WTC11 (cell line): ENCODE measurements around the gene NBL1. TPM values are rescaled to one million over a fixed set of nuclear protein-coding genes. Genes with fewer than 3 reads are reported as not detected.

Experiments
- ATAC-seq: fragments of 200-7000 bp; cut with Tn5 transposase; 2 replicates; pipeline ENCODE4 v1.10.0; 2021; ENCODE audit warnings: mild to moderate bottlenecking, moderate library complexity
- CTCF ChIA-PET: fragments of 300-600 bp; sonication (Branson Sonifier 250); formaldehyde crosslinking; loops from one replicate; lab custom pipeline; 2021; ENCODE audit warnings: antibody characterized with exemption; lab: Charles Lee
- POLR2A ChIA-PET: fragments of 350-600 bp; sonication (Branson Sonifier 250); formaldehyde crosslinking; loops from one replicate; lab custom pipeline; 2021; ENCODE audit warnings: antibody characterized with exemption; lab: Charles Lee
- DNase-seq: peaks from one replicate; pipeline ENCODE4 v3.0.0; 2021; ENCODE audit warnings: low spot score
- H3K27ac Mint-ChIP-seq: 2 replicates; pipeline ENCODE4 v1.8.0; 2021; ENCODE audit warnings: mixed read lengths
- H3K27me3 Mint-ChIP-seq: 2 replicates; pipeline ENCODE4 v1.8.0; 2021; ENCODE audit warnings: low read depth, mild to moderate bottlenecking, moderate library complexity, mixed read lengths
- H3K36me3 Mint-ChIP-seq: 2 replicates; pipeline ENCODE4 v1.8.0; 2021; ENCODE audit warnings: mixed read lengths
- H3K4me1 Mint-ChIP-seq: 2 replicates; pipeline ENCODE4 v1.8.0; 2022; ENCODE audit warnings: mixed read lengths
- H3K4me3 Mint-ChIP-seq: 2 replicates; pipeline ENCODE4 v1.8.0; 2021; ENCODE audit warnings: mild to moderate bottlenecking, moderate library complexity, mixed read lengths
- H3K9me3 Mint-ChIP-seq: 2 replicates; pipeline ENCODE4 v1.8.0; 2021; ENCODE audit warnings: mixed read lengths
- ATF3 ChIP-seq: sonication (generic); formaldehyde crosslinking; conservative IDR thresholded peaks from 2 replicates; pipeline ENCODE4 v1.8.1; 2022; ENCODE audit warnings: mild to moderate bottlenecking, missing genetic modification reagents
- E2F1 ChIP-seq: sonication (generic); formaldehyde crosslinking; IDR thresholded peaks from 2 replicates; pipeline ENCODE4 v1.8.0; 2022; ENCODE audit warnings: mild to moderate bottlenecking, missing genetic modification reagents
- FOXJ3 ChIP-seq: sonication (generic); formaldehyde crosslinking; IDR thresholded peaks from 2 replicates; pipeline ENCODE4 v1.9.0; 2021; ENCODE audit warnings: missing genetic modification reagents, mild to moderate bottlenecking, borderline replicate concordance
- KAT7 ChIP-seq: sonication (generic); formaldehyde crosslinking; IDR thresholded peaks from 2 replicates; pipeline ENCODE4 v1.8.1; 2023; ENCODE audit warnings: missing genetic modification reagents, mild to moderate bottlenecking, borderline replicate concordance
- MXD4 ChIP-seq: fragments of 250-450 bp; sonication (Bioruptor Pico); IDR thresholded peaks from 2 replicates; pipeline ENCODE4 v1.8.0; 2021; ENCODE audit warnings: mild to moderate bottlenecking, moderate library complexity, borderline replicate concordance
- TEAD4 ChIP-seq: sonication (generic); formaldehyde crosslinking; IDR thresholded peaks from 2 replicates; pipeline ENCODE4 v1.8.0; 2022; ENCODE audit warnings: mild to moderate bottlenecking, missing genetic modification reagents
- ZNF396 ChIP-seq: fragments of 250-450 bp; sonication (Bioruptor Pico); IDR thresholded peaks from 2 replicates; pipeline ENCODE4 v1.8.0; 2021; ENCODE audit warnings: mild to moderate bottlenecking, moderate library complexity, borderline replicate concordance
- ZNF423 ChIP-seq: fragments of 250-450 bp; sonication (Bioruptor Pico); IDR thresholded peaks from 2 replicates; pipeline ENCODE4 v2.1.2; 2022; ENCODE audit warnings: mild to moderate bottlenecking, moderate library complexity
- ZNF425 ChIP-seq: fragments of 250-450 bp; sonication (Bioruptor Pico); conservative IDR thresholded peaks from 2 replicates; pipeline ENCODE4 v1.9.0; 2021; ENCODE audit warnings: mild to moderate bottlenecking
- total RNA-seq: library from RNA; stranded (reverse); gene quantifications from 3 replicates; pipeline ENCODE4 v1.2.3, GENCODE V29; 2021
- TF ChIP-seq, protein P1 (sequence below): fragments of 250-450 bp; sonication (Bioruptor Pico); IDR thresholded peaks from 2 replicates; pipeline ENCODE4 v2.1.2; 2022; ENCODE audit warnings: mild to moderate bottlenecking, moderate library complexity
- TF ChIP-seq, protein P2 (sequence below): fragments of 250-450 bp; sonication (Bioruptor Pico); IDR thresholded peaks from 2 replicates; pipeline ENCODE4 v1.9.0; 2021; ENCODE audit warnings: mild to moderate bottlenecking, borderline replicate concordance

NBL1 gene
- total RNA-seq, 1 experiment from 2014 or later, result 17.1 TPM

- no peak for DNase-seq
- H3K4me3 Mint-ChIP-seq, result no peak overlapping the region
- TF ChIP-seq ZNF425 (CRISPR knock-in tag), result no peak
- TF ChIP-seq KAT7, result no peak
- no peak for TF ChIP-seq ZNF423 (CRISPR knock-in tag)
- no peak for TF ChIP-seq MXD4 (CRISPR knock-in tag)
- no peak for TF ChIP-seq ZNF396 (CRISPR knock-in tag)
- no peak for TF ChIP-seq TEAD4 (CRISPR knock-in tag)
- TF ChIP-seq, all 79 proteins: peak for 0
- H3K27ac Mint-ChIP-seq, result peak overlapping the region; percentile 100; the same call in 1 of the 2 replicates
- H3K9me3 Mint-ChIP-seq, result no peaks in the 10 kb centered on the region
- peaks cover 23% of the 10 kb centered on the region for H3K4me1 Mint-ChIP-seq
- CTCF ChIA-PET, result interaction anchor here (1.5 to 2.0 kb wide), 2 partner anchors 50 to 280 kb away, joined by 10 to 23 read pairs; no protein-coding TSS in a partner anchor
- ATAC-seq, result no peak
- no peaks in the 10 kb centered on the region for H3K36me3 Mint-ChIP-seq
- peaks cover 2% of the 10 kb centered on the region for H3K27me3 Mint-ChIP-seq
- POLR2A ChIA-PET, result no interaction called here
Measured at GRCh38 chr1:19654886-19655717, 11.0 kb downstream of the NBL1 start.

DNA sequence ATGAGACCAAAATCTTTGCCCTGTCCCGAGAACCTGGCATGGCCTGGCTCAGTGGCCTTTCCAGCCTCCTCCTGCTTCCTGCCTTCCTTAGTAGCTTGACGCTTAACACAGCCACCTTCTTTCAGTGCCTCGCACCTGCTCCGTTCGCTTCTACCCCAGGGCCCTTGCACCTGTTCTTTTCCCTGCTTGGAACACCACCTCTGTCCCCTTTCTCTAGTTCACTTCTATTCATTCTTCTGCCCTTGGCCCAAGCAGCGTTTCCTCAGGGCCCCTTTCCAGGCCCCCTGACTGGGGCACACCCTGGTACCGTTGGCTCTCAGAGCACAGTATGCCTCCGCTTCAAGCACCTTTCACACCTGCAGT is 11.6 kb downstream of the NBL1 start:
- ATAC-seq, result no peak
- Mint-ChIP-seq H3K36me3 (no peaks in the 10 kb centered on the region), H3K27me3 (peaks cover 2% of the 10 kb centered on the region), H3K9me3 (no peaks in the 10 kb centered on the region), H3K4me1 (peaks cover 21% of the 10 kb centered on the region), H3K27ac (no peak overlapping the region), H3K4me3 (no peak overlapping the region)
- CTCF ChIA-PET, result interaction anchor here (0.6 kb wide), 1 partner anchor 24 kb away, joined by 3 read pairs; no protein-coding TSS in a partner anchor
- POLR2A ChIA-PET, result no interaction called here
- DNase-seq, result no peak
- TF ChIP-seq, protein P1, sequence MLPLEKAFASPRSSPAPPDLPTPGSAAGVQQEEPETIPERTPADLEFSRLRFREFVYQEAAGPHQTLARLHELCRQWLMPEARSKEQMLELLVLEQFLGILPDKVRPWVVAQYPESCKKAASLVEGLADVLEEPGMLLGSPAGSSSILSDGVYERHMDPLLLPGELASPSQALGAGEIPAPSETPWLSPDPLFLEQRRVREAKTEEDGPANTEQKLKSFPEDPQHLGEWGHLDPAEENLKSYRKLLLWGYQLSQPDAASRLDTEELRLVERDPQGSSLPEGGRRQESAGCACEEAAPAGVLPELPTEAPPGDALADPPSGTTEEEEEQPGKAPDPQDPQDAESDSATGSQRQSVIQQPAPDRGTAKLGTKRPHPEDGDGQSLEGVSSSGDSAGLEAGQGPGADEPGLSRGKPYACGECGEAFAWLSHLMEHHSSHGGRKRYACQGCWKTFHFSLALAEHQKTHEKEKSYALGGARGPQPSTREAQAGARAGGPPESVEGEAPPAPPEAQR, result no peak
- TF ChIP-seq, protein P2, sequence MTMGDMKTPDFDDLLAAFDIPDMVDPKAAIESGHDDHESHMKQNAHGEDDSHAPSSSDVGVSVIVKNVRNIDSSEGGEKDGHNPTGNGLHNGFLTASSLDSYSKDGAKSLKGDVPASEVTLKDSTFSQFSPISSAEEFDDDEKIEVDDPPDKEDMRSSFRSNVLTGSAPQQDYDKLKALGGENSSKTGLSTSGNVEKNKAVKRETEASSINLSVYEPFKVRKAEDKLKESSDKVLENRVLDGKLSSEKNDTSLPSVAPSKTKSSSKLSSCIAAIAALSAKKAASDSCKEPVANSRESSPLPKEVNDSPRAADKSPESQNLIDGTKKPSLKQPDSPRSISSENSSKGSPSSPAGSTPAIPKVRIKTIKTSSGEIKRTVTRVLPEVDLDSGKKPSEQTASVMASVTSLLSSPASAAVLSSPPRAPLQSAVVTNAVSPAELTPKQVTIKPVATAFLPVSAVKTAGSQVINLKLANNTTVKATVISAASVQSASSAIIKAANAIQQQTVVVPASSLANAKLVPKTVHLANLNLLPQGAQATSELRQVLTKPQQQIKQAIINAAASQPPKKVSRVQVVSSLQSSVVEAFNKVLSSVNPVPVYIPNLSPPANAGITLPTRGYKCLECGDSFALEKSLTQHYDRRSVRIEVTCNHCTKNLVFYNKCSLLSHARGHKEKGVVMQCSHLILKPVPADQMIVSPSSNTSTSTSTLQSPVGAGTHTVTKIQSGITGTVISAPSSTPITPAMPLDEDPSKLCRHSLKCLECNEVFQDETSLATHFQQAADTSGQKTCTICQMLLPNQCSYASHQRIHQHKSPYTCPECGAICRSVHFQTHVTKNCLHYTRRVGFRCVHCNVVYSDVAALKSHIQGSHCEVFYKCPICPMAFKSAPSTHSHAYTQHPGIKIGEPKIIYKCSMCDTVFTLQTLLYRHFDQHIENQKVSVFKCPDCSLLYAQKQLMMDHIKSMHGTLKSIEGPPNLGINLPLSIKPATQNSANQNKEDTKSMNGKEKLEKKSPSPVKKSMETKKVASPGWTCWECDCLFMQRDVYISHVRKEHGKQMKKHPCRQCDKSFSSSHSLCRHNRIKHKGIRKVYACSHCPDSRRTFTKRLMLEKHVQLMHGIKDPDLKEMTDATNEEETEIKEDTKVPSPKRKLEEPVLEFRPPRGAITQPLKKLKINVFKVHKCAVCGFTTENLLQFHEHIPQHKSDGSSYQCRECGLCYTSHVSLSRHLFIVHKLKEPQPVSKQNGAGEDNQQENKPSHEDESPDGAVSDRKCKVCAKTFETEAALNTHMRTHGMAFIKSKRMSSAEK, result no peak
- no peak for TF ChIP-seq FOXJ3 (CRISPR knock-in tag)

GRCh38 chr1:19656134-19656779 is 12.1 kb downstream of the NBL1 start:
- ChIA-PET POLR2A (interaction anchor here (1.0 kb wide), 1 partner anchor 13 kb away, joined by 8 read pairs; no protein-coding TSS in a partner anchor), CTCF (interaction anchor here (0.6 to 1.1 kb wide), 2 partner anchors 24 to 48 kb away, joined by 3 to 4 read pairs; no protein-coding TSS in a partner anchor)
- Mint-ChIP-seq H3K9me3 (no peaks in the 10 kb centered on the region), H3K4me1 (peaks cover 21% of the 10 kb centered on the region), H3K27ac (no peak overlapping the region), H3K36me3 (no peaks in the 10 kb centered on the region), H3K27me3 (peaks cover 2% of the 10 kb centered on the region), H3K4me3 (no peak overlapping the region)
- ATAC-seq, result no peak
- no peak for TF ChIP-seq ATF3 (CRISPR knock-in tag)
- TF ChIP-seq E2F1, result no peak
- no peak for DNase-seq
